Left renal pelvis (tissue), 4 donors: ENCODE measurements around the gene HECTD4. TPM values are rescaled to one million over a fixed set of nuclear protein-coding genes. Genes with fewer than 3 reads are reported as not detected.
A peak's percentile ranks its signal among the peaks of the same experiment; 100 is the strongest.
"Not testable (repeated sequence)": the region's sequence is repeated elsewhere in the genome, so short reads cannot be mapped to it uniquely, and the experiment has no call there.

ENCODE experiments used
- DNase-seq, 4 donors: peaks; one replicate each; pipeline ENCODE4 v3.0.0-alpha.2; 2013; ENCODE audit warnings: low read depth in 4 of 4, low spot score in 3 of 4
- polyA plus RNA-seq, 4 donors: library from polyadenylated mRNA; unstranded; fragments of 120-200 nt; gene quantifications; one replicate each; pipeline ENCODE4 v1.2.1, GENCODE V29; 2013; ENCODE audit not compliant: insufficient read length in 4 of 4

Gene HECTD4
- polyA plus RNA-seq, 4 donors = 43.6 to 69.9 (median 50.9) TPM

GRCh38 chr12:112275836-112276235 lies 106.4 kb downstream of the HECTD4 start:
- DNase-seq = no peak

DNA sequence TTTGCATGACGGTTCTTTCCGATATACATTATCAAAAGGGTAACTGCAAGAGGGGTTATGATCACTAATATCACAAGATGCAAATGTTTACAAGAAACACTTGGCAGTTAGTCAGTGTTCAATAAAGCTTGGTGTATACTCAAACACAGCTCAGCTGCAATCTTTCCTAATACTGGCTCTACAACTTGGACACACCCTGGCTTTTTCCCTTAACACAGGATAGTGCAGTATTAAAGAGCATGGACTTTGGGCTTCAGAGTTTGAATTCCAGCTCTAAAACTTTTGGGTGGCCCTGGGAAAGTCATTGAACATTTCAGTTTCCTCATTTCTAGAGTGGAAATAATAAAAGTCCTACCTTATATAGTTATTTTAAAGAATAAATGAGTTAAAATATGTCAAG lies 107.0 kb downstream of the HECTD4 start:
- DNase-seq = no peak

- no peak for DNase-seq
Observed at GRCh38 chr12:112270673-112271072, 111.6 kb downstream of the HECTD4 start.

GRCh38 chr12:112266473-112266872 lies 115.8 kb downstream of the HECTD4 start:
- DNase-seq = no peak

DNA sequence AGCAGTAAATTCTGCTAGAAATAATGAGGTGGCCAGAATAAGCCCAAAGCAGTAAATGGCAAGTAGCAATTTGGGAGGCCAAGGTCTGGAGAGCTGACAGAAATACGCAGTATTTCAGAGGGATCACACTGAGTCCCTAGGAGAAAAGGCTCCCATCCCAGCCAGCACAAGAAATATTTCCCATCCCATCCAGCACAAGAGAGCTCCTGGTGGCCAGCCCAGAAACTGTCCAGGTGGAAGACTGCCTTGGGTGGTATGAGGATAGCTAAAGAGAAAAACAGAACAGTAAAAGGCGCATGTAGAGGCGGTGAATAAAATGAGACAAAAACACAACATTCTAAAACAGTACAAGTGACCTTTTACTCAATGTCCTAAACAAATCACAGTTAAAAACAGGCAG lies 120.7 kb downstream of the HECTD4 start:
- no peak for DNase-seq

GRCh38 chr12:112258926-112259325 lies 123.3 kb downstream of the HECTD4 start:
- DNase-seq = no peak

- DNase-seq = no peak
Observed at GRCh38 chr12:112256780-112257179, 125.5 kb downstream of the HECTD4 start.

DNA sequence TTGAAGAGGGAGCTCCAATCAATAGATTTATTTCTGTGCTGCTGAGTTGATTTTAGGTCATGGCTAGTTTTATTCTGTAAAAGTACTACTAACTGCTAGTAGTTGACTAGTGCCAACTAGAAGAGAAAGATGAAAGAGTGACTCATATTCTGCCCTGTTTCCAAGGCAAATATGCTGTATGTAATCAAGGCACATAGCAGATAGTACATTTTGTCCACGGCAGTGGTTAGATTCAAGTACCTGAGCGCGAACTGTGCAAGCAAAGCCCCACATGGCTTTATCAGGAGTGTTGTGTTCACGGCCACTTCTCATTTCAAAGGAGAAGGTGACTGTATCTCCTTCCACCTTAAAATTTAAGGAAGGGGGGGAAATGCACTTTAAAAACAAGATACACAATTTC lies 130.0 kb downstream of the HECTD4 start:
- DNase-seq = no peak

- not testable (repeated sequence) for DNase-seq
Observed at GRCh38 chr12:112244902-112245301, 137.3 kb downstream of the HECTD4 start.

GRCh38 chr12:112243255-112244110 lies 138.7 kb downstream of the HECTD4 start:
- peak in 1 of 4 donors; percentile 12 for DNase-seq

- no peak for DNase-seq
Observed at GRCh38 chr12:112241176-112241575, 141.1 kb downstream of the HECTD4 start.

DNA sequence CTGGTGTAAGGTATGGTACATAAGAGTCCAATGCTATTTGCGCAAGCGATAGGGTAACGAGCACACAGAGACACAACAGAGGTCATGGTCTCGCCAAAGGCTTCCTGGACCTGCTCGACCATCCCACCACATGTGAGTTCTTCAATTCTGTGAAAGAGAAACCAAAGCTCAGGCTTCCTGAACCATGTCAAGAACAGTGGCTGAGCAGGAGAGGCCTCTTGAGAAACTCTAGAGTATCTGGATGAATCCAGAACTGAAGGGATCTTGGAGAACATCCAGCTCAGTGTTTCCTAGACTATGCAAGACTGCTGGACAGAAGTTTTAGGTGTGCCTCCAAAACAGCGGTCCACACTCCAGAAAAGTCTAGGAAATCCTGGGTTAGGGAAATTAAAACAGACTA lies 142.3 kb downstream of the HECTD4 start:
- no peak for DNase-seq

GRCh38 chr12:112239020-112239419 lies 143.2 kb downstream of the HECTD4 start:
- no peak for DNase-seq

GRCh38 chr12:112238441-112238840 lies 143.8 kb downstream of the HECTD4 start:
- no peak for DNase-seq

GRCh38 chr12:112236786-112237185 lies 145.4 kb downstream of the HECTD4 start:
- DNase-seq = no peak

DNA sequence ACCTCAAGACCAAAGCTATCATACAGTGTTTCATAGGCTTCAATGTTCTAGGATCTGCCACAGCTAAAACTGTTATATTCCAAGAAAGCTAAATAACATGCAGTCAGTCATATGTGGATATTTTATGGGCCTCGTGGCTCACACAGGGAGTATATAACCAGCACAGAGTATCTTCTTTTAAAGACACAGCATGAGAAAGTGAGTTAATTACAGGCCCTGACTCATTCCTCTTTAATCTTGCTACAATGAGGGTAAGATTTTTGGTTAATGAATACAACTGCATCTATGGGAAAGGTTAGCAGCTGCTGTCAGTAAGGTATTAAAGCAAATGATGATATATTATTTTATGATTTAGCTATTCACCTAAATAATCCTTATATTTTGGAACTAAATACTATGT lies 145.8 kb downstream of the HECTD4 start:
- no peak for DNase-seq

DNA sequence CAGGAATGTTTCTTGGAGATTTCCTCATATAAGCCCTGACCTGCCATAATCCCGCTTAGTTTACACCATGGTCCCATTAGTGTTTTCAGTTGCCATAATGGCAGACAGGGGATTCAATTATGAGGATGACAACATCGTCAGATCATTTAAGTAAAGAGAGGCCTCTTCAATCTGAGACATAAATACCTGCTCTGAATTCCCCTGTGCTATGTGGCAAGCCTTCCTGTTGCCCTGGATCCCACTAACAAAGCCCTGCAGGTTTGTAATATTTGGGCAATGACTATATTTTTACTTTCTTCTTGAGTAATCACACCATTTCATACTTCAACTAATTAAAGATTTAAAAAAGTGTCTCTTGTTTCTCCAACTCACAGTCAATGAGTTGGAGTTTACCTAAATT lies 147.9 kb downstream of the HECTD4 start:
- DNase-seq = no peak

- DNase-seq = no peak
Observed at GRCh38 chr12:112233242-112233641, 149.0 kb downstream of the HECTD4 start.

DNA sequence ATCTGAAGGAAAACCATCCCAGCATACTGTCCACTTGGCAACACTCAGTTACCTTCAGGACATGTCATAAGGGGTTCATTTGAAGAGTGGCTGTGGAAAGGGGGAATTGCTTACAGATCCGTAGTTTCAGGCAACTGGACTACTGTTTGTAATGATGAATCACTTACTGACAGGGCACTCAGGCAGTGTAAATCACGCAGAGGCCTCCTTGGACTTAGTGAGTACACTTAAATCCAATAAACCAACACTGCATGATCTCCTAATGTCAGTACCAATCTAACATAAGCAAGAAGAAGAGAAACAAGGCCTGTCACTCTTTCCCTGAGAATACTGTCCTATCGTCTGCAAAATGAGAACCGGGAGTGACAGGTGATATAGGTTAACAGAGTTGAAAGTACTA lies 152.1 kb downstream of the HECTD4 start:
- DNase-seq = no peak

DNA sequence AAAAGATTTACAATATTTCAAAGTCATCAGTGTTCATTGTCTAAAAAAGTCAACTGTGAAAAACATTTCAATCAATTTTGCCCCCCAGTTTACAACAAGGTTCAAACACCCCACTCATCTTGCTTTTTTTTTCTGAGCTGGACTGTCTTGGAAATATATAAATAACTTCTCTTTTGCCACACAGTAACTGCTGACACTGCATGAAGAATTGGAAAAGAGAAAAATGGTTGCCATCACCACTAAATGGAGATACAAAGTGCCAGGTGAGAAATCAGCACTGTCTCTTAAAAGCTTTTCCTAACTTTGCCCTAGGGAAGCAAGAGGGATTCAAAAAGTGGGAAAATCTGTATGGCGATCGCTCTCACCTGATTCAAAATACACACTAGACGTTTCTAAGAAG lies 155.5 kb downstream of the HECTD4 start:
- DNase-seq = no peak

- DNase-seq = not testable (repeated sequence)
Observed at GRCh38 chr12:112220628-112221027, 161.6 kb downstream of the HECTD4 start.

- no peak for DNase-seq
Observed at GRCh38 chr12:112219195-112219594, 163.0 kb downstream of the HECTD4 start.

- no peak for DNase-seq
Observed at GRCh38 chr12:112218150-112218549, 164.1 kb downstream of the HECTD4 start.
